Muscle layer of duodenum (tissue), 2 donors: ENCODE results near the gene NOS1AP.

Source experiments
- H3K27ac ChIP-seq: one replicate; pipeline ENCODE4 v1.7.0; 2013; ENCODE audit warnings: mild to moderate bottlenecking, low read length
- H3K27me3 ChIP-seq: one replicate; pipeline ENCODE4 v1.7.0; 2013; ENCODE audit warnings: low read depth, mild to moderate bottlenecking, control low read depth, low read length
- H3K36me3 ChIP-seq, 2 donors: one replicate each; pipeline ENCODE4 v1.7.0; 2013; ENCODE audit warnings: low read length in 2 of 2, control low read depth in 1 of 2, mild to moderate bottlenecking in 1 of 2; ENCODE audit not compliant: insufficient read depth in 2 of 2, control insufficient read depth in 1 of 2
- H3K4me1 ChIP-seq, 2 donors: one replicate each; pipeline ENCODE4 v1.7.0; 2013; ENCODE audit warnings: low read length in 2 of 2, mild to moderate bottlenecking in 2 of 2, control low read depth in 1 of 2, moderate library complexity in 1 of 2; ENCODE audit not compliant: insufficient read depth in 2 of 2, control insufficient read depth in 1 of 2
- H3K4me3 ChIP-seq, 2 donors: one replicate each; pipeline ENCODE4 v1.7.0; 2013; ENCODE audit warnings: low read length in 2 of 2, low read depth in 1 of 2, mild to moderate bottlenecking in 1 of 2
- H3K9me3 ChIP-seq, 2 donors: one replicate each; pipeline ENCODE4 v1.7.0; 2013; ENCODE audit warnings: low read length in 2 of 2, control low read depth in 1 of 2, mild to moderate bottlenecking in 1 of 2; ENCODE audit not compliant: control insufficient read depth in 1 of 2
- donor health status: healthy.

NOS1AP gene

GRCh38 chr1:162383516-162383915 is 314.0 kb downstream of the NOS1AP start:
- Histone ChIP-seq H3K4me3 (no peak overlapping the region), H3K27ac (no peak overlapping the region), H3K27me3 (no peaks in the 10 kb centered on the region), H3K9me3 (no peaks in the 10 kb centered on the region), H3K36me3 (no peaks in the 10 kb centered on the region), H3K4me1 (no peaks in the 10 kb centered on the region)

- H3K36me3 ChIP-seq = no peaks in the 10 kb centered on the region
- no peaks in the 10 kb centered on the region for H3K27me3 ChIP-seq
- no peak overlapping the region for H3K27ac ChIP-seq
- H3K4me3 ChIP-seq = no peak overlapping the region
- no peaks in the 10 kb centered on the region for H3K4me1 ChIP-seq
- H3K9me3 ChIP-seq = no peaks in the 10 kb centered on the region
These were observed 314.6 kb downstream of the NOS1AP start for GRCh38 chr1:162384116-162384515.

GRCh38 chr1:162384601-162385279 is 315.2 kb downstream of the NOS1AP start:
- H3K4me1 ChIP-seq = no peaks in the 10 kb centered on the region
- no peaks in the 10 kb centered on the region for H3K27me3 ChIP-seq
- no peaks in the 10 kb centered on the region for H3K36me3 ChIP-seq
- no peak overlapping the region for H3K4me3 ChIP-seq
- no peak overlapping the region for H3K27ac ChIP-seq
- no peaks in the 10 kb centered on the region for H3K9me3 ChIP-seq

DNA sequence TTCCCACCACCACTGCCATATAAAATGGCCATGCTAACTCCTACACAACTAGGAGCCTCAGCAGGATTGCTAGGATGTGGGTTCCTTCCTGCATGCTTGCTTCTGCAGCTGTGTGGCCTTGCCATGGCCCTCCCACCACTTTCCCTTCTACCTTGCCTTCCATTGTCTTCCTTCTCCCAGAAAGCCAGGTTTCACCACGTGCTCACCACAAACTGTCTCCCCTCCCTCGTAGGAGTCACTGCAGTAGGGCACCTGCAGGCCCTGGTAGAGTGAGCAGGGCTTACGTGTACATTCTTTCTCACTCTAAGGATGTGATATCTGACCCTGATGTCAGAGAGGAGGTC is 315.8 kb downstream of the NOS1AP start:
- no peak overlapping the region for H3K4me3 ChIP-seq
- H3K27me3 ChIP-seq = no peaks in the 10 kb centered on the region
- no peaks in the 10 kb centered on the region for H3K9me3 ChIP-seq
- no peaks in the 10 kb centered on the region for H3K4me1 ChIP-seq
- H3K27ac ChIP-seq = no peak overlapping the region
- no peaks in the 10 kb centered on the region for H3K36me3 ChIP-seq

- no peak overlapping the region for H3K27ac ChIP-seq
- H3K4me1 ChIP-seq = no peaks in the 10 kb centered on the region
- no peaks in the 10 kb centered on the region for H3K9me3 ChIP-seq
- no peak overlapping the region for H3K4me3 ChIP-seq
- no peaks in the 10 kb centered on the region for H3K27me3 ChIP-seq
- no peaks in the 10 kb centered on the region for H3K36me3 ChIP-seq
These were observed 316.2 kb downstream of the NOS1AP start for GRCh38 chr1:162385702-162386101.

- H3K27ac ChIP-seq = no peak overlapping the region
- no peak overlapping the region for H3K4me3 ChIP-seq
- H3K9me3 ChIP-seq = no peaks in the 10 kb centered on the region
- peaks cover 0 to 3% of the 10 kb centered on the region in 2 donors for H3K4me1 ChIP-seq
- no peaks in the 10 kb centered on the region for H3K36me3 ChIP-seq
- H3K27me3 ChIP-seq = no peaks in the 10 kb centered on the region
These were observed 317.1 kb downstream of the NOS1AP start for GRCh38 chr1:162386292-162387225.

DNA sequence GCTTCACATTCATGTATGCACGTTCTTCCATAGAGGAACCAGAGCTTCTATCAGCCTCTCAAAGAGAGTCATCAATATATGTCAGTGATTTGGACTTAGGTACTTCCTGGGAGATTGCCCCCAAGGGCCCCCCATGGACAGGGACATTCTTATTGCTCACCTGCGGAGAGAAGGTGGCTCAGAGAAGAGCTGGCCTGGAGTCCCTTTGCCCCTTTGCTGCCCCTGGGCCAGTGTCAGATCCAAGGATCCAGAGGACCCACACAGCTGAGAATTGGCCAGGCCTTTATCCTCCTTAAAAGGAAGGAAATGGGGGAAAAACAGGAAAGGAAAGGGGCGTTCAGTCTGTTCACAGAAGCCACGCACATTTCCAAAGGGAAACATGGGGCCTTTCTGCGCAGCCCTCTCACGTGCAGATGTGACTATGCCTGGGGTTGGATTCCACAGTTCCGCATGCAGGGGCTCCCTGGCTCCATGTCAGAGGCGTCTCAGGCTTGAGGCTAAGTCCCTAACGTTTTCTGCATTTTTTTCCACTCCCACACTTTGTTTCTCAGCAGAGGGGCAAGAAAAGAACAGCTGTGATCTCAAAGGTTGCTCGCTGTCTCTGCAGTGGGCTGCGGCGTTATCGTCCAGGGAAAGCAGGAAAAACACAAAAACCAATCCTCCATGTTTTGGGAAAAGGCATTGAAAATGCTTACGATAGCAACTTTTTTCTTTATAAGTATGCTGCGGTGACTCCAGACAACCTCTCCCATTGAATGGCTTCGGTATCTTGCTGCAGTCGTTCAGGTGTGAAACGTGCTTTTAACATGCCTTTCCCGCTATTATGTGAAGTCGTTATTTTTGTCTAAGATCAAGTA is 318.0 kb downstream of the NOS1AP start:
- H3K36me3 ChIP-seq = no peaks in the 10 kb centered on the region
- no peak overlapping the region for H3K27ac ChIP-seq
- peaks cover 0 to 6% of the 10 kb centered on the region in 2 donors for H3K4me1 ChIP-seq
- no peak overlapping the region for H3K4me3 ChIP-seq
- no peaks in the 10 kb centered on the region for H3K27me3 ChIP-seq
- no peaks in the 10 kb centered on the region for H3K9me3 ChIP-seq

- no peaks in the 10 kb centered on the region for H3K9me3 ChIP-seq
- H3K27ac ChIP-seq = no peak overlapping the region
- H3K27me3 ChIP-seq = no peaks in the 10 kb centered on the region
- peaks cover 0 to 6% of the 10 kb centered on the region in 2 donors for H3K4me1 ChIP-seq
- H3K4me3 ChIP-seq = no peak overlapping the region
- no peaks in the 10 kb centered on the region for H3K36me3 ChIP-seq
These were observed 318.6 kb downstream of the NOS1AP start for GRCh38 chr1:162388083-162388594.

DNA sequence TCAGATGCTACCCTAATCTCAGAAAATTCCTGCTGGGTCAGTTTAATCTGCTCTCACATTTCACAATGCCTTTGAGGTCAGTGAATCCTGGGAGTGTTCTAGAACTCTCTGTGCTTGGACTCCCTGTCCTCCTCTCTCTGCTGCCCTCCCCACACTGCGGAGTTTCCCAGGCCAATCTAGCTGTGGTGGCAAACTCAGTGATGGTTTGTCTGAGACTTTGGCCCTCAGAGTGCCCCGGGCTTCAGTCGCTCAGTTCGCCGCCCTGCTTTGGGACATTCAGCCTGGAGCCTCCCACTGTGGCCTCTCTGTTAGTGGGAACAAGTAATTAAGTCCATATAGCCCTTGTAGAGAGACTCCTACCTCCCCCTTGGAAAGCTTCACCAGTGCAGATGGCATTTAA is 319.1 kb downstream of the NOS1AP start:
- Histone ChIP-seq H3K27ac (no peak overlapping the region), H3K9me3 (no peaks in the 10 kb centered on the region), H3K27me3 (no peaks in the 10 kb centered on the region), H3K36me3 (no peaks in the 10 kb centered on the region), H3K4me3 (no peak overlapping the region), H3K4me1 (peaks cover 0 to 6% of the 10 kb centered on the region in 2 donors)

DNA sequence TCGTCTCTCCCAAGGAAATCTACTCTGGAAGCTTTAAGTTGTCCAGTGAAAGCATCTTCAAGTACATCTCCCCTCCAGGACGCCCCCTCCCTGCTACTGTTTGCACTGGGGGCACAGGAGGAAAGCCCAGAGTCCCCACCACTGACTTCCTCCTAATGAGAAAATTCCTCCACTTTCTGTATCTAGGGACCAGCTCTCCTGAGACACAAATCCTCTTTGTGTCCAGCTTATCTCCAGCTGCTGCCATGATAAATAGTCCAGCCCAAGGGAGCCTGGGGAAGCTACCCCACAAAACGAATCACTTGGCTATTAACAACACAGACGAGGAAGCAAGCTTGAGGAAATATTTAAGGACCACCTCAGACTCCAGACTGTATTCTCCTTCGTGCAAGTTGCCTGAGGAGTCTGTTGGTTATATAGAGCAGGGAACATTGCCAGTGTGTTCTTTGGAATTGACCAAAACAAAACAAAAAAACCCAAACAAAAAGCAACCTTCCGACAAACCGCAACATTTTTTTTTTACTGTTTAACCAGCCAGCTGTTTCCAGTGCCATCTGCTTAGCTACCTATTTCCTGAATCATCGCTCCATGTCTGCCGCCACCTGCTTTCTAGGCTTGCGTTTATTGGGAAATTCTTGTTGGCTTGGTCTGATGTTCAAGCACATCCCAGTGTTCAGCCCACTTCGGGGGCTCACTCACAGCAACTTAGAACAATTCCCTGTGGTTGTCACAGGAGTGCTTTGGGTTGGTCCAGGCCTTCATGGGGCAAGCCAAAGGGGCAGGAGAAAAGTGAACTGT is 319.7 kb downstream of the NOS1AP start:
- Histone ChIP-seq H3K9me3 (no peaks in the 10 kb centered on the region), H3K27ac (no peak overlapping the region), H3K36me3 (no peaks in the 10 kb centered on the region), H3K4me1 (peaks cover 0 to 6% of the 10 kb centered on the region in 2 donors), H3K27me3 (no peaks in the 10 kb centered on the region), H3K4me3 (no peak overlapping the region)
